Nucleus accumbens (tissue), 56 donors: ENCODE data around the gene KLHL36.
A peak's percentile ranks its signal among the peaks of the same experiment; 100 is the strongest.
"Not testable (repeated sequence)": the region's sequence is repeated elsewhere in the genome, so short reads cannot be mapped to it uniquely, and the experiment has no call there.

Experiments
- DNase-seq, 56 donors: peaks; one replicate each; lab custom pipeline; 2025; lab: John Stamatoyannopoulos, UW

Gene KLHL36

GRCh38 chr16:84614968-84615813 lies 33.1 kb upstream of the KLHL36 start:
- DNase-seq = peak in 1 of 56 donors; percentile 11

DNA sequence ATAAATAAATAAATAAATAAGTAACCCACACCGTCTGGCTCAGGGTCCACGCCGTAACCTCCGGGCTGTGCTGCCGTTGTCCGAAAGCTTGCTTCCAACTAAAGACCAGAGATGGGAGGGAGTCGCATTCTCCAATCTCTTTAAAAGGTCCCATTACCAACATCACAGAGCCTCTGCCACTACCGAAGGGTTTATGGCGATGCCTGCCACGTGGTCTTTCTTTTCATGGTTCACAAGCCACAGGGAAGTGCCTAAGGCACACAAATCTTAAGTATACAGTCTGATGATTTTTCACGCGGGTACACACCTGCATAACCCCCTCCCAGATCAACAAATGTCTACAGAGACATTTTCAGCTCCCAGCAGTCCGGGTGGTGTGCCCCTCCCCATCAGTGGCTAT lies 31.8 kb upstream of the KLHL36 start:
- DNase-seq = peak in 1 of 56 donors; percentile 6

DNA sequence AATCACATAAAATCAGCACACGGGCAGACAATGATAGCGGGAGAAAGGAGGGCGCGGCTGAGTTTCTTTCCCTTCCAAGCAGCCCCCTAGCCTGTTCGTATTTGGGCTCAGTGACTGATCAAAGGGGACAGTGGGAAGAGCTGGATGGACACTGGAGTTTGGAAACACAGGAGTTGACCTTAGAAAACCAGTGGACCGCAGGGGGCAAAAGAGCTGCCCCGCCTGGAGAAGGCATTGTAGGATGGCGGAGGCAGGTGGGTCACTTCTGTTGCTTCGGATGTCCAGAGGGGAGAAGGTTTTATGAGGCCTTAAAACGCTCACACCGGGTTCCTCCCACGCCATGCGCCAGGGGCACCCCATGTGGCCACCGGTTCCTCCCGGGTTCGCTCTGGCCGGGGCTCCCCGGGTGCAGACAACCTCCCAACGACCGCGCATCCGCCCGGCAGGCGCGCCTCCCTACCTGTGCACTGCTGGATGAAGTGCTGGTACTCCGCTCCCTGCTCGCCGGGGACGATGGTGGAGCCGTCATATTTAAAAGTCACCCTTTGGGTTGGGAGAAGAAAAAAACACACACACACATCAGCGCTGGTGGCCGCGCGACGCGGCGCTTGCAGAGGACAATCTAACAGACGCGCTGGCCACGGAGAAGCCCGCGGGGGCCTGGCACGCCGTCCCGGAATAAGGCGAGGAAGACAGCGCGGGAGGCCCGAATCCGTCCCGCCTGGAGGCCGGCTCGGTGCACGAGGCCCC lies 31.1 kb upstream of the KLHL36 start:
- DNase-seq = peak in 2 of 56 donors; percentile 50 to 51

DNA sequence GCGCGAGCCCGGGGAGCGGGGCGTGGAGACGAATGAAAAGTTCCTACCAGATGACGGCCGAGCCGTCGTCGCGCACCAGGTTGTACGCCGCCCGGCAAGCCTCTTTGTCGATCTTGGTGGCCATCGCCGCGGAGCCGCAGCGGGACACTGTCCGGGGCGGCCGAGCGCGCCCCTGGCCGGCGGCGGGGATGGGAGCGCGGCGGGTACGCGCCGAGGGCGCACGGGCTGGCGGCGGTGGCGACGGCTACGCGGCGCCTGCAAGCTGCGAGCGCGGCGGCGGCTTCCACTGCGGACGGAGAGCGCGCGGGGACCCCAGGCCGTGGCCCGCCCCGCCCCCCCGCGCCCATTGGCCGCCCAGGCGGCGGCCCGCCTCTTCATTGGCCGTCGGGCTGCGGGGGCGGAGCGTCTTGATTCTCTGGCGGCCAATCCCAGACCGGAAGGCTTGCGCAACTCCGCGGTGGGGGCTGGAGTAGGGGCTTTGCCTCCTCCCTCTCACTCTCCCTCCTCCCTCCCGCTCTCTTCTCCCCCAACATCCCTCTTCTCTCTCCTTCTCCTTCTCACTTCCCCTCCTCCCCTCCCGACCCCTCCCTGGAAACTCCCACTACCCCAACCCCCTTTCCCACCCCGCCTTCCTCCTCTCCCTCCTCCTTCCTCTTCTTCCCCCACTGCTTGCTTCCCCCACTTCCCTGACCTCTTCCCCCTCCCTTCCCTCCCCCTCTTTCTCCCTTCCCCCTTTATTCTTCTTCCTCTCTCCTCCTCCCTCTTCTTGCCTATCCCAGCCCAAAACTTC lies 30.3 kb upstream of the KLHL36 start, which contains the start of gene COTL1:
Gene COTL1, minus strand, starts transcription at position 288 of the 790 bp plus-strand sequence. Its CDS starts 164 bp downstream, at position 124.
- DNase-seq = peak; percentile 36 to 96 (median 88)

- DNase-seq = peak in 1 of 56 donors; percentile 29
Observed at GRCh38 chr16:84618581-84619460, 29.5 kb upstream of the KLHL36 start.

GRCh38 chr16:84620913-84621312 lies 27.4 kb upstream of the KLHL36 start:
- DNase-seq = not testable (repeated sequence)

- no peak for DNase-seq
Observed at GRCh38 chr16:84625556-84625955, 22.8 kb upstream of the KLHL36 start.

DNA sequence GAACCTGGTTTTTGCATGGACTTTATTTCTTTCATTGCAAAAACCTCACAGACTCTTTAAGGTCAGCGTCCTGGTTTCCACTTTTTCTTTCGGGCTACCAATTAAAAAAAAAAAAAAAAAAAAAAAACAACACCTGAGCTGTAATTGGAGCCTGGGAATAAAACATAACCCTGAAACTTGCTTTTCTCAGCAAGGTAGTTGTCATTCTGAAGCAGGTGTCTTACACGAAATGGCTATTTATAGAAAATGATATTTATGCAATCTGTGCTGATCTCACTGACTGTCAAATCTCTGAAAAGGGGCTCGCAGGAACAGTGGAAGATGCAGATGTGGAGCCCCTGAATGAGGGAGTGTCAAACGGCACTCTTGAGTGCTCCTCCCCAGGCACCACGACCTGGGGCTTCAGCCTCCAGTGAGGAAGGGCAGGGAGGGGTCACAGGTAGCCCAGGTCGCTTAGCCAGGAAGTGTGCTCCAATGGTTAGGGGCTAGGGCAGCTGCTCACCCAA lies 20.0 kb upstream of the KLHL36 start:
- DNase-seq = no peak

GRCh38 chr16:84629580-84629979 lies 18.7 kb upstream of the KLHL36 start:
- DNase-seq = no peak

- no peak for DNase-seq
Observed at GRCh38 chr16:84630009-84630408, 18.3 kb upstream of the KLHL36 start.

GRCh38 chr16:84630446-84631152 lies 17.7 kb upstream of the KLHL36 start:
- no peak for DNase-seq

- no peak for DNase-seq
Observed at GRCh38 chr16:84631153-84631466, 17.2 kb upstream of the KLHL36 start.

DNA sequence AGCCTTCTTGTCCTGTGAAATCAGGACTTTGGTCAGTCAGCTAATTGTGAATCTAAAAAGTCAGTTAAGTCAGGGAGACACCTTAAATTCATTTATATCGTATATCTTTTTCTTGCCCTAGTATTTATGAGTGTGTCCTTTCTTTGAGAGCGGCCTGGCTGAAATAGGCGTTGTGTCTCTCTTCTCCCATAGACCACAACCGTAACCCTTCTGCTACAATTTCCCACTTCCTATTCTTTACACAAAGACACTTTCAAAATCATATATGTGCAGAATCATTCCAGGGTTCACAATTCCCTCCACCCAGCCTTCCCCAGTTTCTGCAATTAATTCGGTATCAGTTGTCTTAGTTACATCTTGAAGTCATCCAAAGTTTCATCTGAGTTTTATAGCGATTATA lies 16.4 kb upstream of the KLHL36 start:
- no peak for DNase-seq

DNA sequence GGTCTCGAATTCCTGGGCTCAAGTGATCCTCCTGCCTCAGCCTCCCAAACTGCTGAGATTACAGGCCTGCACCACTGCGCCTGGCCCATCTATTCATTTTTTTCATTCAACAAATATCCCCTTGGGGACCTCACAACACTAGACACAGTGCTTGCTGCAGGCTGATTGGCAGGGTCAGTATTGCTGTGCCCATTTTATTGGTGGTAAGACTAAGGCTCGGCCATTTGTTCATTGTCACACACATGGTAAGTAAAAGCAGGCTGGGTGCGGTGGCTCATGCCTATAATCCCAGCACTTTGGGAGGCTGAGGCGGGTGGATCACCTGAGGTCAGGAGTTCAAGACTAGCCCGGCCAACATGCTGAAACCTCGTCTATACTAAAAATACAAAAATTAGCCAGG lies 15.4 kb upstream of the KLHL36 start:
- not testable (repeated sequence) for DNase-seq

GRCh38 chr16:84633622-84634021 lies 14.7 kb upstream of the KLHL36 start:
- DNase-seq = peak in 3 of 56 donors; percentile 6 to 21 (median 19)

GRCh38 chr16:84635702-84636101 lies 12.6 kb upstream of the KLHL36 start:
- no peak for DNase-seq

GRCh38 chr16:84637709-84638108 lies 10.6 kb upstream of the KLHL36 start:
- DNase-seq = no peak

DNA sequence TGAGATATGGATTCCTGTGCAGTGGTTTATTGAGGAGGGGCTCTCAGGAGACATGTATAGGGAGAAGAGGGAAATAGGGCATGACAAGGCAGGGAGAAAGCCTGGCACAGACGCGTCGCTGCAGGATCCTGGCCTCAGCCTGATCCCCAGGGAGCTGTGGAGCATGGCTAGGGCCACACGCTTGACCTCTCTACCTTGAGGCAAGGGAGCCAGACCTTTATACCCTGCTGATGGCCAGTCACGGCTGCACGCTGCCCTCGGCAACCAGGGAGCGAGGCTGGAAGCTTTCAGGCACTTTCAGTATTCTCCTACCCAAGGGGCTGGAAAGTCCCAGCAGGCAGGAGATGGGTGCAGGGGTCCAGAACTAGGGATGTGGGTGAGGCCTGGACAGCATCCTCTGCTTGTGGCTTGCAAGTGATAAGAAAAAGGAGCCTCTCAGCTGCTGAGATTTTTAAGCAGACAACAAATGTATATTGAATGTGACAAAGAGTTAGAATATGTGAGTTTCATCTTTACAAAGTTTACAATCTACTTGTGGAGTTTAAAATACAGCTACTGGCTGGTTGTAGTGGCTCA lies 10.0 kb upstream of the KLHL36 start:
- no peak for DNase-seq

- no peak for DNase-seq
Observed at GRCh38 chr16:84640145-84640544, 8.2 kb upstream of the KLHL36 start.
